ENCODE measurements around the gene EDA. TPM values are rescaled to one million over a fixed set of nuclear protein-coding genes. Genes with fewer than 3 reads are reported as not detected.

EDA gene
- total RNA-seq, 1 experiment from 2014 or later = 0.23 TPM

GRCh38 chrX:69607616-69608015, 8.3 kb upstream of the EDA start:
- CTCF ChIA-PET = no interaction called here

DNA sequence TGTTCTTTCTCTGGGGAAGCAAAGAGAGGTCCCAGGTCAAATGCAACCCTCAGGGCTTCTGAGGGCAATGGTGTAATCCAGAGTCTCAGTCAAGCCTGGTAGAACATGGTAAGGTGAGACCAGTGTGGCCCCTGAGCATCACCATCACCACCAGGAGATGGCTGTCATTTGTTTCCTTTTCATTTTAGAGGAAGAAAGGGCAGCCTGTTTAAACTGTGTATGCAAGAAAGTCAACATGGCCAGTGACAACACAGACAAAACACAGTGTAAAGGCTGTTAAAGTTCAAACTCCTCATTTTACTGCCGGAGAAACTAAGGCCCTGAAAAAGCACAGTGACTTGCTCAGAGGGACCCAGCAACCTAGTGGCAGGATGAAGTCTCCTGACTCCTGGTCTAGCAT, 2.0 kb upstream of the EDA start:
- Histone ChIP-seq H3K9me3 (ENCODE audit: control insufficient read depth, insufficient read depth, low read depth, low read length) (no peaks in the 10 kb centered on the region), H3K36me3 (ENCODE audit: control insufficient read depth, insufficient read depth, low read length) (no peaks in the 10 kb centered on the region), H3K4me3 (ENCODE audit: low read depth in 2 of 2, low read length in 2 of 2) (no peak overlapping the region), H3K27ac (ENCODE audit: low read length) (no peak overlapping the region), H3K27me3 (ENCODE audit: control insufficient read depth, insufficient read depth, low read length) (peaks cover 3% of the 10 kb centered on the region; the same call in 1 of the 2 replicates), H3K4me1 (ENCODE audit: control insufficient read depth, insufficient read depth, low read length) (no peaks in the 10 kb centered on the region; the same call in 1 of the 2 replicates)
- no TSS peak for BruUV-seq (replicated peaks)
- no peak for DNase-seq (ENCODE audit: low read depth, low spot score)
- TF ChIP-seq SIN3A (IDR thresholded peaks at IDR 0.05; ENCODE audit: borderline replicate concordance, insufficient read depth, low read depth, low read length) (no peak), TCF7L2 (IDR thresholded peaks at IDR 0.05; ENCODE audit: low read depth, low read length) (no peak), POLR2AphosphoS5 (IDR thresholded peaks at IDR 0.05; ENCODE audit: low read depth, low read length) (no peak)
- no peak for ATAC-seq
- POLR2A ChIA-PET = no interaction called here
- in situ Hi-C loops (cut with HindIII; ENCODE audit: low pct_unique_long_range_greater_than_20kb, low sequenced_read_pairs) = no loop called here
- CTCF ChIA-PET = no interaction called here
- intact Hi-C loops (cut with micrococcal nuclease; ENCODE audit: unreplicated experiment) = no loop called here

More at GRCh38 chrX:69607616-69608015, 8.3 kb upstream of the EDA start:
- no peaks in the 10 kb centered on the region for H3K36me3 ChIP-seq (ENCODE audit: control insufficient read depth, insufficient read depth, low read length)
- no peak overlapping the region for H3K27ac ChIP-seq (ENCODE audit: low read length)
- in situ Hi-C loops (cut with HindIII; ENCODE audit: low pct_unique_long_range_greater_than_20kb, low sequenced_read_pairs) = no loop called here
- no TSS peak for BruUV-seq (replicated peaks)
- H3K9me3 ChIP-seq (ENCODE audit: control insufficient read depth, insufficient read depth, low read depth, low read length) = no peaks in the 10 kb centered on the region
- H3K27me3 ChIP-seq (ENCODE audit: control insufficient read depth, insufficient read depth, low read length) = no peaks in the 10 kb centered on the region
- no peaks in the 10 kb centered on the region for H3K4me1 ChIP-seq (ENCODE audit: control insufficient read depth, insufficient read depth, low read length)
- POLR2A ChIA-PET = no interaction called here
- TF ChIP-seq TCF7L2 (IDR thresholded peaks at IDR 0.05; ENCODE audit: low read depth, low read length) (no peak), SIN3A (IDR thresholded peaks at IDR 0.05; ENCODE audit: borderline replicate concordance, insufficient read depth, low read depth, low read length) (no peak), POLR2AphosphoS5 (IDR thresholded peaks at IDR 0.05; ENCODE audit: low read depth, low read length) (no peak), CTCF (IDR thresholded peaks at IDR 0.05) (no peak), REST (IDR thresholded peaks at IDR 0.05; ENCODE audit: insufficient read depth in 1 of 2, low read depth in 2 of 2, low read length in 1 of 2) (no peak)
- ATAC-seq (no peak), DNase-seq (ENCODE audit: low read depth, low spot score) (no peak)
- intact Hi-C loops (cut with micrococcal nuclease; ENCODE audit: unreplicated experiment) = no loop called here
- H3K4me3 ChIP-seq (ENCODE audit: low read depth in 2 of 2, low read length in 2 of 2) = no peak overlapping the region

DNA sequence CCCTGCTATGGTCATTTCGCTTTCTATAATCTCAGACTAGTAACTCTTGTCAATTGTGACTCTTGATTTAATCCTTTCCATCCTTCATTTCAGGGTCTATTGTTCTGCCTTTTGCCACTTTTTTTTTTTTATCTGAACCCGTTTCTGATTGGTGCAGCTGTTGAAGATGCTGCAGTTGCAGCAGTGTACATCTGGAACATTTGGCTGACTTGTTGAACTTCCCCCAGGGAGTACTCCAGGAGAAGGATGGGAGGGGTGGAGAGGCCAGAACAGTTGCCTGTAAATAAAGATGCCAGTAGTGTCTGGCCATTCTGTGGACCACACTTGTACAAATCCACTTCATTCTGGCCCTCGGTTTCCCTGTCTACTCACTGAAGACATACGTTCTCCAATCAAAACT, 1.0 kb upstream of the EDA start:
- Histone ChIP-seq H3K27me3 (ENCODE audit: control insufficient read depth, insufficient read depth, low read length) (peaks cover 3% of the 10 kb centered on the region; the same call in 1 of the 2 replicates), H3K27ac (ENCODE audit: low read length) (no peak overlapping the region), H3K4me1 (ENCODE audit: control insufficient read depth, insufficient read depth, low read length) (no peaks in the 10 kb centered on the region; the same call in 1 of the 2 replicates), H3K4me3 (ENCODE audit: low read depth in 2 of 2, low read length in 2 of 2) (no peak overlapping the region), H3K9me3 (ENCODE audit: control insufficient read depth, insufficient read depth, low read depth, low read length) (no peaks in the 10 kb centered on the region), H3K36me3 (ENCODE audit: control insufficient read depth, insufficient read depth, low read length) (no peaks in the 10 kb centered on the region)
- no TSS peak for BruUV-seq (replicated peaks)
- ATAC-seq = no peak
- in situ Hi-C loops (cut with HindIII; ENCODE audit: low pct_unique_long_range_greater_than_20kb, low sequenced_read_pairs) = no loop called here
- POLR2A ChIA-PET = no interaction called here
- CTCF ChIA-PET = no interaction called here
- TF ChIP-seq SIN3A (IDR thresholded peaks at IDR 0.05; ENCODE audit: borderline replicate concordance, insufficient read depth, low read depth, low read length) (no peak), CTCF (IDR thresholded peaks at IDR 0.05) (no peak), POLR2AphosphoS5 (IDR thresholded peaks at IDR 0.05; ENCODE audit: low read depth, low read length) (no peak), REST (IDR thresholded peaks at IDR 0.05; ENCODE audit: insufficient read depth in 1 of 2, low read depth in 2 of 2, low read length in 1 of 2) (no peak), TCF7L2 (IDR thresholded peaks at IDR 0.05; ENCODE audit: low read depth, low read length) (no peak)
- intact Hi-C loops (cut with micrococcal nuclease; ENCODE audit: unreplicated experiment) = loop anchor here (5.0 kb wide), 1 partner anchor 78 kb away; no protein-coding TSS in a partner anchor
- DNase-seq (ENCODE audit: low read depth, low spot score) = no peak

All from Panc1 (cell line).